HCT116 (cell line): ENCODE measurements around the gene DNM1.

Experiments used
- CTCF ChIP-seq, 3 experiments: fragments of 200-600 bp in 1 of 3; sonication (generic) in 1 of 3; IDR thresholded peaks in 2 of 3; conservative IDR thresholded peaks in 1 of 3; 2 replicates each; pipeline ENCODE4 v1.5.1; 2012 to 2017; ENCODE audit warnings: low read depth in 2 of 3, low read length in 2 of 3, antibody characterized with exemption in 1 of 3, borderline replicate concordance in 1 of 3, control low read depth in 1 of 3, mild to moderate bottlenecking in 1 of 3, mixed read lengths in 1 of 3, mixed run types in 1 of 3, moderate library complexity in 1 of 3; ENCODE audit not compliant: insufficient read depth in 1 of 3
- EZH2 ChIP-seq: fragments of 200-600 bp; sonication (generic); IDR thresholded peaks from 2 replicates; pipeline ENCODE4 v1.6.1; 2017; ENCODE audit warnings: antibody characterized with exemption, mixed run types

- TF ChIP-seq CTCF (IDR thresholded peaks at IDR 0.05 in 2 of 3, conservative IDR thresholded peaks at IDR 0.05 in 1 of 3; ENCODE audit: borderline replicate concordance in 1 of 3, insufficient read depth in 1 of 3, low read depth in 2 of 3, low read length in 2 of 3) (no peak), EZH2 (no peak)
These were observed 42.6 kb upstream of the DNM1 start for GRCh38 chr9:128160603-128160987.
